CD8-positive, alpha-beta memory T cell (primary cell): Measurements from ENCODE around the gene HS3ST4. TPM values are rescaled to one million over a fixed set of nuclear protein-coding genes. Genes with fewer than 3 reads are reported as not detected.

Source experiments
- CTCF ChIA-PET: fragments of 350-600 bp; sonication (Branson Sonifier 250); formaldehyde crosslinking; loops from one replicate; lab custom pipeline; 2021; ENCODE audit warnings: antibody characterized with exemption; lab: Charles Lee
- POLR2A ChIA-PET: fragments of 350-600 bp; sonication (Branson Sonifier 250); formaldehyde crosslinking; loops from one replicate; lab custom pipeline; 2021; ENCODE audit warnings: antibody characterized with exemption; lab: Charles Lee
- DNase-seq, 5 donors: peaks; one replicate each; pipeline versions ENCODE4 v3.0.0 to v3.0.0-alpha.2; 2020 to 2022; ENCODE audit warnings: mixed read lengths in 1 of 5
- H3K27ac ChIP-seq: one replicate; pipeline ENCODE4 v1.7.0; 2013; ENCODE audit warnings: low read depth, mild to moderate bottlenecking, low read length, moderate library complexity
- H3K27me3 ChIP-seq: 2 replicates; pipeline ENCODE4 v1.7.0; 2013; ENCODE audit warnings: low read length, mild to moderate bottlenecking; ENCODE audit not compliant: insufficient read depth, poor library complexity, severe bottlenecking
- H3K36me3 ChIP-seq: 2 replicates; pipeline ENCODE4 v1.7.0; 2013; ENCODE audit warnings: mild to moderate bottlenecking, low read length, moderate library complexity; ENCODE audit not compliant: insufficient read depth
- H3K4me1 ChIP-seq: 2 replicates; pipeline ENCODE4 v1.7.0; 2013; ENCODE audit warnings: mild to moderate bottlenecking, low read length, moderate library complexity; ENCODE audit not compliant: insufficient read depth
- H3K4me3 ChIP-seq: 2 replicates; pipeline ENCODE4 v1.7.0; 2013; ENCODE audit warnings: mild to moderate bottlenecking, low read length
- H3K9me3 ChIP-seq: 2 replicates; pipeline ENCODE4 v1.7.0; 2013; ENCODE audit warnings: mild to moderate bottlenecking, low read length
- H3K27ac Mint-ChIP-seq, 8 donors: one replicate each; pipeline ENCODE4 v1.8.0; 2020 to 2021; ENCODE audit warnings: mixed read lengths in 8 of 8, mild to moderate bottlenecking in 6 of 8, inconsistent platforms in 3 of 8, moderate library complexity in 3 of 8
- H3K27me3 Mint-ChIP-seq, 2 donors: one replicate each; pipeline ENCODE4 v1.8.0; 2020 to 2021; ENCODE audit warnings: mixed read lengths in 2 of 2, mild to moderate bottlenecking in 1 of 2, moderate library complexity in 1 of 2
- H3K36me3 Mint-ChIP-seq, 3 donors: one replicate each; pipeline ENCODE4 v1.8.0; 2020 to 2021; ENCODE audit warnings: mixed read lengths in 3 of 3, inconsistent platforms in 1 of 3, mild to moderate bottlenecking in 1 of 3
- H3K4me1 Mint-ChIP-seq, 3 donors: one replicate each; pipeline ENCODE4 v1.8.0; 2020 to 2021; ENCODE audit warnings: mixed read lengths in 3 of 3, inconsistent platforms in 1 of 3, mild to moderate bottlenecking in 1 of 3
- H3K4me3 Mint-ChIP-seq, 7 donors: one replicate each; pipeline ENCODE4 v1.8.0; 2020 to 2021; ENCODE audit warnings: mixed read lengths in 7 of 7, mild to moderate bottlenecking in 6 of 7, moderate library complexity in 4 of 7, inconsistent platforms in 2 of 7
- H3K9me3 Mint-ChIP-seq, 5 donors: one replicate each; pipeline ENCODE4 v1.8.0; 2020 to 2022; ENCODE audit warnings: mixed read lengths in 5 of 5, mild to moderate bottlenecking in 3 of 5, moderate library complexity in 2 of 5, inconsistent platforms in 1 of 5
- polyA plus RNA-seq: library from polyadenylated mRNA; unstranded; fragments of 300-500 nt; fragmentation: Illumina TruSeq; gene quantifications from one replicate; pipeline ENCODE4 v1.2.3, GENCODE V29; 2021
- total RNA-seq, 2 experiments: library from RNA; stranded (reverse); gene quantifications; one replicate each; pipeline ENCODE4 v1.2.3, GENCODE V29; 2021

HS3ST4 gene
- total and polyA plus RNA-seq, 3 experiments from 2014 or later, result not detected

DNA sequence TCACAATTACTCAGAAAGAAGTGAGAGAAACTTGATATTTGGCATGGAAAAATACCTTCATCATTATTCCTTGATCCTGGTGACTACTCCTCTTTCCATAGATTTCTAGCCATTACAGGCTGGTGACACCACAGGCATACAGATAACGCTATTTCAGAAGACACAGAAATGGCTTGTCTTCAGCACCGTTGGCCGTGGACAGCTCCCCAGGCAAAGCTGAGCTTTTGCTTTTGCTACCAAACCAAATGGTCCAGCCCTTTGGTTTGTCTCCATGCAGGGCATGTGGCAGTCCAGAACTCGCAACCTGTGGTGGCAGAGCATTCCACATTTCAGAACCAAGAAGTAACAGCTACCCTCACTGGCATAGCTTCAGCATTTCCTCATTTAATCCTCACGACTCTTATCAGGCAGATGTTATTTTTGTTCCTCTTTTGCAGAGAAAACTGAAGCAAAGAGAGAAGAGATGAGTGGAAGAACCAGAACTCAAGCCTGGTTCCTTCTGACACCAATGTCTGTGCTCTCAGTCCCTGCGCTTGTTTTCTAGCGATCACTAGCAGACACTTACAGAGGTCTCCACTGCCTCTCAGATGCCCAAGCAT lies 55.5 kb downstream of the HS3ST4 start:
- H3K36me3 ChIP-seq, result no peaks in the 10 kb centered on the region
- no peak overlapping the region for H3K4me3 Mint-ChIP-seq
- DNase-seq, result no peak
- no peaks in the 10 kb centered on the region for H3K9me3 ChIP-seq
- H3K27me3 Mint-ChIP-seq, result peaks cover 0 to 2% of the 10 kb centered on the region in 2 donors
- no peaks in the 10 kb centered on the region for H3K4me1 ChIP-seq
- no peaks in the 10 kb centered on the region for H3K36me3 Mint-ChIP-seq
- no peaks in the 10 kb centered on the region for H3K27me3 ChIP-seq
- no peak overlapping the region for H3K4me3 ChIP-seq
- no peaks in the 10 kb centered on the region for H3K4me1 Mint-ChIP-seq
- ChIA-PET POLR2A (no interaction called here), CTCF (no interaction called here)
- H3K9me3 Mint-ChIP-seq, result peaks cover 2 to 14% (median 3%) of the 10 kb centered on the region in 5 donors
- no peak overlapping the region for H3K27ac ChIP-seq
- H3K27ac Mint-ChIP-seq, result peak overlapping the region in 1 of 8 donors; percentile 2

DNA sequence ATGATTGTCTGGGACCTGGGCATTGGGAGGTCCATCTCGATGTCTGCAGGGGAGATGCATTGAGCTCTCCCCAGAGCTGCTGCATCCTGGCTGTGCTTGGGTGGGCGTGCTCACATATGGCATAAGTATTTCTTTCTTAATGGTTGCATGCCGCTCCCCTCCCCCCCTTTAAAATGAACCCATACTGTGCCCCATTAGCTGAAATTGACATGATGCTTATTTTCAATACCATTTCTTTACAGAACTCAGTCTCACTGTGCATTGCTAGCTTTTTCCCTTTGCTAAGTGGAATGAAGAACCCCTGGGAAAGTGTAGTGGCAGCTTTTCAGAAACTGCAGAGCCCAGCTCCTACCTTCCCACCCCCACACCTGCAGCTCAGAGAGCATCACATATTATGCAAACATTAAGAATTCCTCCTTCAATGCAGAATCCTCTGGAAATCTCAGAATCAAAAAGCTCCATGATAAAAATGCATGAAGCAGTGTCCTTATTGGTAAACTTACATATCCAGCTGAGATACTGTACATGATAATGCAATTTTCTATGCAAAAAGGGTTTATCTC lies 56.4 kb downstream of the HS3ST4 start:
- Mint-ChIP-seq H3K9me3 (peaks cover 2 to 14% (median 3%) of the 10 kb centered on the region in 5 donors), H3K27me3 (peaks cover 0 to 2% of the 10 kb centered on the region in 2 donors), H3K27ac (no peak overlapping the region), H3K4me1 (no peaks in the 10 kb centered on the region), H3K36me3 (no peaks in the 10 kb centered on the region), H3K4me3 (no peak overlapping the region)
- no peaks in the 10 kb centered on the region for H3K9me3 ChIP-seq
- no peaks in the 10 kb centered on the region for H3K36me3 ChIP-seq
- CTCF ChIA-PET, result no interaction called here
- no peaks in the 10 kb centered on the region for H3K27me3 ChIP-seq
- no peak for DNase-seq
- no peak overlapping the region for H3K4me3 ChIP-seq
- H3K27ac ChIP-seq, result no peak overlapping the region
- POLR2A ChIA-PET, result interaction anchor here (0.5 kb wide), 1 partner anchor 463 kb away, joined by 5 read pairs; no protein-coding TSS in a partner anchor
- H3K4me1 ChIP-seq, result no peaks in the 10 kb centered on the region

- Histone ChIP-seq H3K4me3 (no peak overlapping the region), H3K4me1 (no peaks in the 10 kb centered on the region), H3K27me3 (no peaks in the 10 kb centered on the region), H3K27ac (no peak overlapping the region), H3K9me3 (no peaks in the 10 kb centered on the region), H3K36me3 (no peaks in the 10 kb centered on the region)
- Mint-ChIP-seq H3K9me3 (peaks cover 0 to 9% (median 4%) of the 10 kb centered on the region in 5 donors), H3K4me1 (no peaks in the 10 kb centered on the region), H3K27ac (no peak overlapping the region), H3K36me3 (no peaks in the 10 kb centered on the region), H3K27me3 (peaks cover 0 to 3% of the 10 kb centered on the region in 2 donors), H3K4me3 (no peak overlapping the region)
- no peak for DNase-seq
- CTCF ChIA-PET, result no interaction called here
- POLR2A ChIA-PET, result no interaction called here
Observed at GRCh38 chr16:25750488-25751216, 58.9 kb downstream of the HS3ST4 start.

GRCh38 chr16:25751230-25751835 lies 59.6 kb downstream of the HS3ST4 start:
- Mint-ChIP-seq H3K27me3 (peaks cover 0 to 3% of the 10 kb centered on the region in 2 donors), H3K4me1 (no peaks in the 10 kb centered on the region), H3K9me3 (peaks cover 0 to 7% (median 4%) of the 10 kb centered on the region in 5 donors), H3K27ac (no peak overlapping the region), H3K4me3 (no peak overlapping the region), H3K36me3 (no peaks in the 10 kb centered on the region)
- DNase-seq, result no peak
- CTCF ChIA-PET, result no interaction called here
- Histone ChIP-seq H3K9me3 (no peaks in the 10 kb centered on the region), H3K4me3 (no peak overlapping the region), H3K27ac (no peak overlapping the region), H3K4me1 (no peaks in the 10 kb centered on the region), H3K36me3 (no peaks in the 10 kb centered on the region), H3K27me3 (no peaks in the 10 kb centered on the region)
- POLR2A ChIA-PET, result no interaction called here

DNA sequence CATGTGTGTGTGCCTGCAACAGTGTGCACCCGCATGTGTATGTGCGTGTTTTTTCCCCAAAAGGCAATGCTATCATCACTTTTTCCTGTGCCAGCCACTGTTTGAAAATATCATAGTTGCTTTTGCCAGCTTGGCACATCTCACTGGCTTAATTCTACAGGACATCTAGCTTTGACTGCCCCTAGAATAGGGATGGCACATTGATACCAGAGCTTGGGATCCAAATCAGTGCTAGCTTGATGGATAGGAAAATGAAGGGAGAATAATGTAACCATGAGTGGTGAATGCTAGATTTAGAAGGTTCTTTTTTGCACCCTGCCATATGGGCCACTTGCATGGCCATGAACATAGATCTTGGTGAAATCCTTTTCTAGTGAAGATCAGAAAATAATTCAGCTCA lies 72.7 kb downstream of the HS3ST4 start:
- Mint-ChIP-seq H3K27me3 (peaks cover 0 to 9% of the 10 kb centered on the region in 2 donors), H3K4me3 (no peak overlapping the region), H3K4me1 (peaks cover 0 to 3% (median 0%) of the 10 kb centered on the region in 3 donors), H3K27ac (no peak overlapping the region), H3K9me3 (no peaks in the 10 kb centered on the region), H3K36me3 (no peaks in the 10 kb centered on the region)
- Histone ChIP-seq H3K4me1 (no peaks in the 10 kb centered on the region), H3K27me3 (no peaks in the 10 kb centered on the region), H3K4me3 (no peak overlapping the region), H3K9me3 (no peaks in the 10 kb centered on the region), H3K36me3 (no peaks in the 10 kb centered on the region), H3K27ac (no peak overlapping the region)
- ChIA-PET POLR2A (no interaction called here), CTCF (no interaction called here)
- no peak for DNase-seq

DNA sequence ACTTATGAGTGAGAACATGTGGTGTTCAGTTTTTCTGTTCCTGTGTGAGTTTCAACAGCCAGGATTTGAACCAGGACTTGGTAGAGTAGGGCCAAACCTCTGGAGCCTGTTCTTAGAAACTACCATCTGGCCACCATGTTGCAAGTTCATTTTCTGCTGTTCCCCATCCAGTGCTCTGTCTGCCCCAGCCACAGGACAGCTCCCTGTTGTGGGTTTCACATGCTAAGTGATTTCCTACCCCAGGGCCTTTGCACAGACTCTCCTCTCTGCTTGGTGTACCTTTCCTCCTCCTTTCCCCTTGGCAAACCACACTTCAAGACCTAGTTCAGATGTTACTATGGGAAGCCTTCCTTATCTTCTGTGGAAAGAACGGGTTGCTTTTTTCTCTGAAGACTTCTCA lies 79.5 kb downstream of the HS3ST4 start:
- H3K27ac ChIP-seq, result no peak overlapping the region
- Mint-ChIP-seq H3K27ac (no peak overlapping the region), H3K36me3 (no peaks in the 10 kb centered on the region), H3K4me3 (no peak overlapping the region), H3K9me3 (peaks cover 0 to 2% (median 0%) of the 10 kb centered on the region in 5 donors), H3K4me1 (peaks cover 0 to 3% (median 0%) of the 10 kb centered on the region in 3 donors), H3K27me3 (peaks cover 0 to under 1% of the 10 kb centered on the region in 2 donors)
- DNase-seq, result no peak
- ChIA-PET CTCF (no interaction called here), POLR2A (no interaction called here)
- no peaks in the 10 kb centered on the region for H3K27me3 ChIP-seq
- H3K4me1 ChIP-seq, result no peaks in the 10 kb centered on the region
- no peak overlapping the region for H3K4me3 ChIP-seq
- no peaks in the 10 kb centered on the region for H3K9me3 ChIP-seq
- no peaks in the 10 kb centered on the region for H3K36me3 ChIP-seq

DNA sequence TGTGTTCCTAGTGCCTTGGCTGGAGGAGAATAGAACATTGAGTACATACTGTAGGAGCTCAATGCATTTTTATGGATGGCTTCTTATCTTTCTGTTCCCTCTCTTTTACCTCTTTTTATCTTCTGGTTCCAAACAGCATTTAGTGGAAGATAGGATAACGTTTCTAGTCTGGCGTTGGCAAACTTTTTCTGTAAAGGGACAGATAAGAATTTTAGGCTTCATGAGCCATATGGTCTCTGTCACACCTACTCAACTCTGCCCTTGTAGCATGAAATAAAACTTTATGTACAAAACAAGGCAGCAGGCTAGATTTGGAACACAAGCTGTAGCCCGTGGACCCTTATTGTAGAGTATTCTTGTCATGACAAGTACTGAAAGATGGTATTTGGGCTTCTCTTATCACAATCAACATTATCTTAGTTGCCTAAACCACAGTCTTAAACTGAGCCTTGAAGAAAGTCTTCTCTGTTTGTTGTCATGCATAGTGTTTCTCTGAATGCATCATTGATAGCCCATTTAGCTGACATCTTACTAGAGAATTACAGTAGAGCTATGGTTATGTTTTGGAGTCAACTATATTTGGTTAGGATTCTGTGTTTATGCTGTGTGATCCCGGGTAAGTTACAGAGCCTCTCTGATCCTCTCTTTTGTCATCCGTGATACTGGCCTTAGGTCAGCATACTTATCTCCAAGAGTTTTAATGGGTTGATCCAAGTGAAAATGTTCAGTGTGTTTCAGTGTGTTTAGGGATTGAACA lies 80.2 kb downstream of the HS3ST4 start:
- no peak overlapping the region for H3K27ac Mint-ChIP-seq
- Histone ChIP-seq H3K4me3 (no peak overlapping the region), H3K9me3 (no peaks in the 10 kb centered on the region), H3K27ac (no peak overlapping the region), H3K36me3 (no peaks in the 10 kb centered on the region), H3K27me3 (no peaks in the 10 kb centered on the region), H3K4me1 (no peaks in the 10 kb centered on the region)
- H3K9me3 Mint-ChIP-seq, result peaks cover 0 to 2% (median 0%) of the 10 kb centered on the region in 5 donors
- H3K27me3 Mint-ChIP-seq, result peaks cover 0 to 2% of the 10 kb centered on the region in 2 donors
- ChIA-PET POLR2A (no interaction called here), CTCF (no interaction called here)
- H3K36me3 Mint-ChIP-seq, result no peaks in the 10 kb centered on the region
- DNase-seq, result no peak
- H3K4me3 Mint-ChIP-seq, result no peak overlapping the region
- H3K4me1 Mint-ChIP-seq, result peaks cover 0 to 3% (median 0%) of the 10 kb centered on the region in 3 donors
